Fibroblast of mammary gland (primary cell): ENCODE results near the gene TFAP2E.

Experiments used
- DNase-seq: peaks from one replicate; pipeline ENCODE4 v3.0.0-alpha.2; 2010; ENCODE audit warnings: low read depth
- H3K4me3 ChIP-seq: 2 replicates; pipeline ENCODE4 v1.5.1; 2011; ENCODE audit warnings: low read depth, mild to moderate bottlenecking, low read length, moderate library complexity; ENCODE audit not compliant: control insufficient read depth
- CTCF ChIP-seq: conservative IDR thresholded peaks from 2 replicates; pipeline ENCODE4 v1.5.1; 2011; ENCODE audit warnings: low read depth, low read length, inconsistent platforms; ENCODE audit not compliant: control insufficient read depth, insufficient read depth

Gene TFAP2E

GRCh38 chr1:35560256-35561225 is 12.6 kb upstream of the TFAP2E start:
- no peak for DNase-seq
- no peak for TF ChIP-seq CTCF
- no peak overlapping the region for H3K4me3 ChIP-seq

DNA sequence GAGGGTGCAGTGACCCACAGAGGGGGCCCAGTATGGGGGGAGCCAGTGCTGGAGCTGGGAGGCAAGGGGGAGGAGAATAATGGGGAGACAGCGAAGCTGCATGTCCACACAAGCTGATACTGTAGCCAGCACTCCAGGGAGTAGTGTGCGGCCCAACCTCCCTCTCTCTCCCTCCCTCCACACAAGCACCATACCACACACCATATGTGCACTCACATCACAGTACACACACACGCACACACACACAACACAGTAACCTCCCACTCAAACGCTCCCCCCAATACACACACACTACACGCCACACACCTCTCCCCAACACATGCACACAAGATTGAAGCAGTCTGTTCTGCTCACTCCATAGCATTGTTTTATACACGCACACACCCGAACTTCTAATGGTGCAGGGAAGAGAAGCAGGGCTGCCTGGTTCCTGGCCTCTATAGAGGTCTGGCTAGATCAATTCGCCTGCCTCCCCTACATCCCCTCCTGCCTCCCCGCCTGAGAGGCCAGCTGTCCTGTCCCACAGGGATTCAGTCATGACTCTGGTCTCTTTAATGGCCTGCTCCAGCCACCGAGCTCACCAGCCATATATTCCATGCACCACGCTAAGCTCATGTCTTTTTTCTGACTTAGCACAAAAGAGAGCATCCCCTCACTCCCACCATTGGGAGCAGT is 11.7 kb upstream of the TFAP2E start:
- no peak for TF ChIP-seq CTCF
- no peak overlapping the region for H3K4me3 ChIP-seq
- no peak for DNase-seq

- TF ChIP-seq CTCF, result no peak
- no peak for DNase-seq
- no peak overlapping the region for H3K4me3 ChIP-seq
Observed at GRCh38 chr1:35561972-35562680, 11.0 kb upstream of the TFAP2E start.

GRCh38 chr1:35563166-35563565 is 9.9 kb upstream of the TFAP2E start:
- no peak overlapping the region for H3K4me3 ChIP-seq
- no peak for DNase-seq
- no peak for TF ChIP-seq CTCF

DNA sequence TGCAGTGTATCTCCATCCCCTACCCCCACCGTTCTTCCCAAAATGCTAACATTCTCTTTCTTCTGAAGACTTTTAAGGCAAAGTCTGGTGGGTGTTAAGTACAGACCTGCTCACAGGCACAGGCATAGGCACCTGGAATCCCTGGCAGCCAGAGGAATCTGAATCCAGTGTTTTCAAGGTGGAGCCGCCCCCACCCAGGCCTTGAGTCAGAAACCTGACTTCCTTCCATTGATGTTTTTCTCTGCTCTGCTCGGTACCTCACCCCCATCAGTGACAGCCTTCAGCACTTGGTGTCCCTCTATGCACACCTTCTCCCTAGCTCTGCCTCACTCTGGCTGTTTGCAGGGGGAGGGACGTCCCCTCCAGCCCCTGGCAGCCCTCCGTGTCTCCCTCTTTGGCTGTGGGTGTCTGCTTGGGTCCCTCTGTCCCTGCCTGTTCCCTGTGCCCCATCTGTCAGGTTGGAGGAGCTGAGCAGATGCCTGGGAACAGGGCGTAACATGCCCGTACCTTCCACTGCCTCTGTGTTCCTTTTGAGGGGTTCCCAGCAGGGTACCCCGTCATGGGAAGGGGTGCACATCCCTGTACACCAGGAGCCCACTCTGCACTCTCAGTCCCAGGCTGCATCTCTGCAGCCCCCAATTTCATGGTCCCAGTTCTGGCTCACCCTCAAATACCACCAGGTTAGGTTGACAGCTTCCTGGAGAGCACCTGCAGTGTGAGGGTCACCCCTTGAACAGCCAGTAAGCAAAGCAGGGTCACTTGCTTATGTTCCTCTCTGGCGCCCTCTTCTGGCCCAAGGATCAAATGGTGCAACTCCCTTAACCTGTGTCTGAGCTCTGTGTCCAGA is 8.9 kb upstream of the TFAP2E start:
- peak; percentile 92 for TF ChIP-seq CTCF
- no peak overlapping the region for H3K4me3 ChIP-seq
- DNase-seq, result peak; percentile 84
